Measurements from ENCODE around the gene MEIOSIN. TPM values are rescaled to one million over a fixed set of nuclear protein-coding genes. Genes with fewer than 3 reads are reported as not detected.

Gene MEIOSIN
- total and polyA plus RNA-seq, 2 of the 13 experiments (the other 11 are each of a cell fraction or from before 2014, with no cell fraction given): not detected

DNA sequence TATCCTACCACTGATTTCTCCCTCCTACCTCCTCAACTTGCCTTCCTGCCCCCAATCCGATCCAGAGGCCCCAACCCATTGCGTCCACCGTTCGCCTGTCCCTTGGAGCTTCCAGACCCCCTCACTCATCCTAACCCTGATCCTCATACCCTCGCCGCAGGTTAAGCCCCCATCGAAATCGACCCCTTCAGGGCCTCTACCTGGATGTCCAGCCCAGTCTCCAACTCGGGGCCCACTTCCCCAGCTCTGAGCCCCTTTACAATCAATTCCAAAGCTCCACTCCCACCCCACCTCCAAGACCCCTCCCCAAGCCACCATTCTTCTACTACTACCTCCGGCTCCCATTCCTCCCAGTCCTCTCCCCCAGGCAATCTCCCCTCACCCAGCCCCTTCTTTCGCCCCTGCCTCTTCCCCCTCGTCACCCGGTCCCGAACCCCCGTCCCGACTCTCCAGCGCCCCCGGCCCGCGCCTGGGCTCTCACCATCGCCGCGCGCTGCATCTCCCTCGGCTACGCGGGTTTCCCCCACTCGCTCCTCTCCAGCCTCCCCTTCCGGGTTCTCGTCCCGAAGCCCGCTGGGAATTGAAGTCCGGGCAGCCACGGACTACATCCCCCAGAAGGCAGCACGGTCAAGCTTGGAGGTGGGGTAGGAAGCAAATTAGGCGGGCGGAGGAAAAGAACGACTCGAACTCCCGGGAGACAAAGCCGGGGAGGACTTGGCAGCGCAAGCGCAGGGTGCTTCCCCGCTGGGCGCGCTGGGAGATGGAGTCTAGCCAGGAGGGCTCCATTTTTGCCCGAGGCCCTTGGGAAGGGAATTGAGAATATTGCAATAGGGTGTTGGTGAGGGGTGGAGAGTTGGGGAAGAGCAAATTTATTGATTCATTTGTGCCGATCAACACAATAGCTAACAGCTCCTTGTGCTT, 2.6 kb upstream of the MEIOSIN start, which contains the start of gene FBXO46 (continued):
- no peak for TF ChIP-seq RFXAP (CRISPR knock-in tag; IDR thresholded peaks at IDR 0.05; ENCODE audit: borderline replicate concordance)
- TF ChIP-seq, protein P1, sequence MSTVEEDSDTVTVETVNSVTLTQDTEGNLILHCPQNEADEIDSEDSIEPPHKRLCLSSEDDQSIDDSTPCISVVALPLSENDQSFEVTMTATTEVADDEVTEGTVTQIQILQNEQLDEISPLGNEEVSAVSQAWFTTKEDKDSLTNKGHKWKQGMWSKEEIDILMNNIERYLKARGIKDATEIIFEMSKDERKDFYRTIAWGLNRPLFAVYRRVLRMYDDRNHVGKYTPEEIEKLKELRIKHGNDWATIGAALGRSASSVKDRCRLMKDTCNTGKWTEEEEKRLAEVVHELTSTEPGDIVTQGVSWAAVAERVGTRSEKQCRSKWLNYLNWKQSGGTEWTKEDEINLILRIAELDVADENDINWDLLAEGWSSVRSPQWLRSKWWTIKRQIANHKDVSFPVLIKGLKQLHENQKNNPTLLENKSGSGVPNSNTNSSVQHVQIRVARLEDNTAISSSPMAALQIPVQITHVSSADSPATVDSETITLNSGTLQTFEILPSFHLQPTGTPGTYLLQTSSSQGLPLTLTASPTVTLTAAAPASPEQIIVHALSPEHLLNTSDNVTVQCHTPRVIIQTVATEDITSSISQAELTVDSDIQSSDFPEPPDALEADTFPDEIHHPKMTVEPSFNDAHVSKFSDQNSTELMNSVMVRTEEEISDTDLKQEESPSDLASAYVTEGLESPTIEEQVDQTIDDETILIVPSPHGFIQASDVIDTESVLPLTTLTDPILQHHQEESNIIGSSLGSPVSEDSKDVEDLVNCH (CRISPR knock-in tag; IDR thresholded peaks at IDR 0.05): no peak
- no peak for TF ChIP-seq CBX2 (IDR thresholded peaks at IDR 0.05; ENCODE audit: low read depth, low read length)
- no peak for TF ChIP-seq CBX2 (CRISPR knock-in tag; IDR thresholded peaks at IDR 0.05; ENCODE audit: low read depth)
- TF ChIP-seq, protein P2, sequence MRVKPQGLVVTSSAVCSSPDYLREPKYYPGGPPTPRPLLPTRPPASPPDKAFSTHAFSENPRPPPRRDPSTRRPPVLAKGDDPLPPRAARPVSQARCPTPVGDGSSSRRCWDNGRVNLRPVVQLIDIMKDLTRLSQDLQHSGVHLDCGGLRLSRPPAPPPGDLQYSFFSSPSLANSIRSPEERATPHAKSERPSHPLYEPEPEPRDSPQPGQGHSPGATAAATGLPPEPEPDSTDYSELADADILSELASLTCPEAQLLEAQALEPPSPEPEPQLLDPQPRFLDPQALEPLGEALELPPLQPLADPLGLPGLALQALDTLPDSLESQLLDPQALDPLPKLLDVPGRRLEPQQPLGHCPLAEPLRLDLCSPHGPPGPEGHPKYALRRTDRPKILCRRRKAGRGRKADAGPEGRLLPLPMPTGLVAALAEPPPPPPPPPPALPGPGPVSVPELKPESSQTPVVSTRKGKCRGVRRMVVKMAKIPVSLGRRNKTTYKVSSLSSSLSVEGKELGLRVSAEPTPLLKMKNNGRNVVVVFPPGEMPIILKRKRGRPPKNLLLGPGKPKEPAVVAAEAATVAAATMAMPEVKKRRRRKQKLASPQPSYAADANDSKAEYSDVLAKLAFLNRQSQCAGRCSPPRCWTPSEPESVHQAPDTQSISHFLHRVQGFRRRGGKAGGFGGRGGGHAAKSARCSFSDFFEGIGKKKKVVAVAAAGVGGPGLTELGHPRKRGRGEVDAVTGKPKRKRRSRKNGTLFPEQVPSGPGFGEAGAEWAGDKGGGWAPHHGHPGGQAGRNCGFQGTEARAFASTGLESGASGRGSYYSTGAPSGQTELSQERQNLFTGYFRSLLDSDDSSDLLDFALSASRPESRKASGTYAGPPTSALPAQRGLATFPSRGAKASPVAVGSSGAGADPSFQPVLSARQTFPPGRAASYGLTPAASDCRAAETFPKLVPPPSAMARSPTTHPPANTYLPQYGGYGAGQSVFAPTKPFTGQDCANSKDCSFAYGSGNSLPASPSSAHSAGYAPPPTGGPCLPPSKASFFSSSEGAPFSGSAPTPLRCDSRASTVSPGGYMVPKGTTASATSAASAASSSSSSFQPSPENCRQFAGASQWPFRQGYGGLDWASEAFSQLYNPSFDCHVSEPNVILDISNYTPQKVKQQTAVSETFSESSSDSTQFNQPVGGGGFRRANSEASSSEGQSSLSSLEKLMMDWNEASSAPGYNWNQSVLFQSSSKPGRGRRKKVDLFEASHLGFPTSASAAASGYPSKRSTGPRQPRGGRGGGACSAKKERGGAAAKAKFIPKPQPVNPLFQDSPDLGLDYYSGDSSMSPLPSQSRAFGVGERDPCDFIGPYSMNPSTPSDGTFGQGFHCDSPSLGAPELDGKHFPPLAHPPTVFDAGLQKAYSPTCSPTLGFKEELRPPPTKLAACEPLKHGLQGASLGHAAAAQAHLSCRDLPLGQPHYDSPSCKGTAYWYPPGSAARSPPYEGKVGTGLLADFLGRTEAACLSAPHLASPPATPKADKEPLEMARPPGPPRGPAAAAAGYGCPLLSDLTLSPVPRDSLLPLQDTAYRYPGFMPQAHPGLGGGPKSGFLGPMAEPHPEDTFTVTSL (CRISPR knock-in tag; IDR thresholded peaks at IDR 0.05; ENCODE audit: borderline replicate concordance): no peak
- no peak for TF ChIP-seq TEAD2 (CRISPR knock-in tag; IDR thresholded peaks at IDR 0.05)
- peak; percentile 64; the same call in 1 of the 2 replicates for TF ChIP-seq ZMYM4 (CRISPR knock-in tag; IDR thresholded peaks at IDR 0.05)
- no peak for TF ChIP-seq FOSL1 (CRISPR knock-in tag; IDR thresholded peaks at IDR 0.05; ENCODE audit: borderline replicate concordance)
- TF ChIP-seq YEATS4 (CRISPR knock-in tag; IDR thresholded peaks at IDR 0.05; ENCODE audit: borderline replicate concordance): no peak
- TF ChIP-seq ZNF232 (CRISPR knock-in tag; IDR thresholded peaks at IDR 0.05; ENCODE audit: borderline replicate concordance): no peak
- TF ChIP-seq, protein P3, sequence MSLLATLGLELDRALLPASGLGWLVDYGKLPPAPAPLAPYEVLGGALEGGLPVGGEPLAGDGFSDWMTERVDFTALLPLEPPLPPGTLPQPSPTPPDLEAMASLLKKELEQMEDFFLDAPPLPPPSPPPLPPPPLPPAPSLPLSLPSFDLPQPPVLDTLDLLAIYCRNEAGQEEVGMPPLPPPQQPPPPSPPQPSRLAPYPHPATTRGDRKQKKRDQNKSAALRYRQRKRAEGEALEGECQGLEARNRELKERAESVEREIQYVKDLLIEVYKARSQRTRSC (CRISPR knock-in tag; IDR thresholded peaks at IDR 0.05; ENCODE audit: low read depth): no peak
- no peak for TF ChIP-seq ZNF777 (CRISPR knock-in tag; IDR thresholded peaks at IDR 0.05)
- TF ChIP-seq, protein P4, sequence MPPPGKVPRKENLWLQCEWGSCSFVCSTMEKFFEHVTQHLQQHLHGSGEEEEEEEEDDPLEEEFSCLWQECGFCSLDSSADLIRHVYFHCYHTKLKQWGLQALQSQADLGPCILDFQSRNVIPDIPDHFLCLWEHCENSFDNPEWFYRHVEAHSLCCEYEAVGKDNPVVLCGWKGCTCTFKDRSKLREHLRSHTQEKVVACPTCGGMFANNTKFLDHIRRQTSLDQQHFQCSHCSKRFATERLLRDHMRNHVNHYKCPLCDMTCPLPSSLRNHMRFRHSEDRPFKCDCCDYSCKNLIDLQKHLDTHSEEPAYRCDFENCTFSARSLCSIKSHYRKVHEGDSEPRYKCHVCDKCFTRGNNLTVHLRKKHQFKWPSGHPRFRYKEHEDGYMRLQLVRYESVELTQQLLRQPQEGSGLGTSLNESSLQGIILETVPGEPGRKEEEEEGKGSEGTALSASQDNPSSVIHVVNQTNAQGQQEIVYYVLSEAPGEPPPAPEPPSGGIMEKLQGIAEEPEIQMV (CRISPR knock-in tag; IDR thresholded peaks at IDR 0.05; ENCODE audit: low read depth): peak; percentile 83; the same call in 1 of the 2 replicates
- no peak for TF ChIP-seq PPARG (CRISPR knock-in tag; conservative IDR thresholded peaks at IDR 0.05)
- TF ChIP-seq, protein P5, sequence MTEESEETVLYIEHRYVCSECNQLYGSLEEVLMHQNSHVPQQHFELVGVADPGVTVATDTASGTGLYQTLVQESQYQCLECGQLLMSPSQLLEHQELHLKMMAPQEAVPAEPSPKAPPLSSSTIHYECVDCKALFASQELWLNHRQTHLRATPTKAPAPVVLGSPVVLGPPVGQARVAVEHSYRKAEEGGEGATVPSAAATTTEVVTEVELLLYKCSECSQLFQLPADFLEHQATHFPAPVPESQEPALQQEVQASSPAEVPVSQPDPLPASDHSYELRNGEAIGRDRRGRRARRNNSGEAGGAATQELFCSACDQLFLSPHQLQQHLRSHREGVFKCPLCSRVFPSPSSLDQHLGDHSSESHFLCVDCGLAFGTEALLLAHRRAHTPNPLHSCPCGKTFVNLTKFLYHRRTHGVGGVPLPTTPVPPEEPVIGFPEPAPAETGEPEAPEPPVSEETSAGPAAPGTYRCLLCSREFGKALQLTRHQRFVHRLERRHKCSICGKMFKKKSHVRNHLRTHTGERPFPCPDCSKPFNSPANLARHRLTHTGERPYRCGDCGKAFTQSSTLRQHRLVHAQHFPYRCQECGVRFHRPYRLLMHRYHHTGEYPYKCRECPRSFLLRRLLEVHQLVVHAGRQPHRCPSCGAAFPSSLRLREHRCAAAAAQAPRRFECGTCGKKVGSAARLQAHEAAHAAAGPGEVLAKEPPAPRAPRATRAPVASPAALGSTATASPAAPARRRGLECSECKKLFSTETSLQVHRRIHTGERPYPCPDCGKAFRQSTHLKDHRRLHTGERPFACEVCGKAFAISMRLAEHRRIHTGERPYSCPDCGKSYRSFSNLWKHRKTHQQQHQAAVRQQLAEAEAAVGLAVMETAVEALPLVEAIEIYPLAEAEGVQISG (CRISPR knock-in tag; IDR thresholded peaks at IDR 0.05): peak; percentile 94

All from HepG2 (cell line).